ENCODE data around the gene ZCCHC8.

The ZCCHC8 gene

DNA sequence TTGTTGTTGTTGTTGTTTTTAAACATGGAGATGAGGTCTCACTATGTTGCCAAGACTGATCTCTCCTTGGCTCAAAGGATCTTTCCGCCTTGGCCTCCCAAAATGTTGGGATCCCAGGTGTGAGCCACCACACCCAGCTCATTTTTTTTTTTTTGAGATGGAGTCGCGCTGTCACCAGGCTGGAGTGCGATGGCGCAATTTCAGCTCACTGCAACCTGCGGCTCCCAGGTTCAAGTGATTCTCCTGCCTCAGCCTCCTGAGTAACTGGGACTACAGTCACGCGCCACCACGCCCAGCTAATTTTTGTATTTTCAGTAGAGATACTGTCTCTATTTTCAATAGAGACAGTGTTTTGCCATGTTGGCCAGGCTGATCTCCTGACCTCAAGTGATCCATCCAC lies 73.3 kb downstream of the ZCCHC8 start:
- no peak for DNase-seq (ENCODE audit: low read depth in 2 of 2)

DNA sequence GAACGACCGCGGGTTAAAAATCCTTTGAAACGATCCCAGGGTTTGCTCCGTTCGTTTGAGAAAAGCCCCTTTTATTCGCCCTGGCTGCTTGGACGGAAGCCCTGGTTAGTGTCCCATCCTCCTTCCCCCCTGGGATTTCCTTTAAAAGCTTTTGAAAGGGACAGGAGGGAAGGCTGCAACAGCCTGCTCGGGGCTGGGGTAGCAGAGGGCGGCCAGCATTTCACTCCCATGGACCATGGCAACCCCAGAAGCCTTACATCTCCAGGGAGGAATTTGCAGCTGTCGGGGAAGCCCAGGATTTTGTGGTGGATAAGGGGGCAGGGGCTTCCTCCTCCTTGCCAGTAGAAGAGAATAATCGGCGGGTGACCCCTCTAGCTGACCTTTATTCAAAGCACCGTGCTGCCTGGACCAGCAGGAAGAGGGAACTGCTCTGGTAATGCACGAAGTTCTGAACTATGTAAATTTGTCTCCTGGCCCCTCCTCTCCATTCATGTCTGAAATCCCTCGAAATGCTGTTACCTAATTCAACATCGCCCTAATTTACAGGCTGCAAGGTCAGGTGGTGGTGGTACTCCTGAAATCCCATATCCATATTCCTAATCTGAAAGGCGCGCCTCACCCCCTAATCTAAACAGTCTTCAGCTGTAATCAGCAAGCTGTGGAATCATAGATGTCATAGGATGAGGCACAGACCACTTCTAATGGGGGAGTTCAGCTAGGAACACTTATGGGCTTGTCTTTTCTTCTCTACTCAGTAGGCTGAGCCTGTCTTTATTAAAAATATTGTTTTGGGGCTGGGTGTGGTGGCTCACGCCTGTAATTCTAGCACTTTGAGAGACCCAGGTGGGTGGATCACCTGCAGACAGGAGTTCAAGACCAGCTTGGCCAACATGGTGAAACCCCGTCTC lies 77.2 kb downstream of the ZCCHC8 start:
- DNase-seq (ENCODE audit: low read depth in 2 of 2): no peak

DNA sequence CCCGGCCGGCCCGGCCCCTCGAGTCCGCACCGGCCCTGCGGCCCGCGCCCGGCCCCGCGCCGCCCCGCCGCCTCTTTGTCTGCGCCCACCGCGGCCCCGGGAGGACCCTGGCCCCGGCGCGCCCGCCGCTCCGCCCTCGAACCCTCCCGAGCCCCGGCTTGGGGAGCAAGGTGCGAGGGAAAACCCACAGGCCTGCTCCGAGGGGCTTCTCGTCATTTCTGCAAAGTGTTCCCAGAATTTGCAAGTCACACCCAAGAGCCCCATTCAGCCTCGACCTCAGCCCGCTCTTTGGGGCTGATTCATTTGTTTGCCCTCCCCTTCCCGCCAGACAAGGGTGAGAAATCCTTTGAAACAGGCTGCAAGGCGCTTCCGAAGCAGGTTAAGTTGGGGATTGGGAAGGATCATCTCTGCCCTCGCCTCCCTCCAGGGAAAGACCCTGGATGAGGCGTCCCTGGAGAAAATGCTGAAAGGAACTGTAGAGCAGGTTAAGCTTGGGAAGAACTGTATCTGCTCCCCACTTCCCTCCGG lies 77.9 kb downstream of the ZCCHC8 start:
- DNase-seq (ENCODE audit: low read depth in 2 of 2): no peak

DNA sequence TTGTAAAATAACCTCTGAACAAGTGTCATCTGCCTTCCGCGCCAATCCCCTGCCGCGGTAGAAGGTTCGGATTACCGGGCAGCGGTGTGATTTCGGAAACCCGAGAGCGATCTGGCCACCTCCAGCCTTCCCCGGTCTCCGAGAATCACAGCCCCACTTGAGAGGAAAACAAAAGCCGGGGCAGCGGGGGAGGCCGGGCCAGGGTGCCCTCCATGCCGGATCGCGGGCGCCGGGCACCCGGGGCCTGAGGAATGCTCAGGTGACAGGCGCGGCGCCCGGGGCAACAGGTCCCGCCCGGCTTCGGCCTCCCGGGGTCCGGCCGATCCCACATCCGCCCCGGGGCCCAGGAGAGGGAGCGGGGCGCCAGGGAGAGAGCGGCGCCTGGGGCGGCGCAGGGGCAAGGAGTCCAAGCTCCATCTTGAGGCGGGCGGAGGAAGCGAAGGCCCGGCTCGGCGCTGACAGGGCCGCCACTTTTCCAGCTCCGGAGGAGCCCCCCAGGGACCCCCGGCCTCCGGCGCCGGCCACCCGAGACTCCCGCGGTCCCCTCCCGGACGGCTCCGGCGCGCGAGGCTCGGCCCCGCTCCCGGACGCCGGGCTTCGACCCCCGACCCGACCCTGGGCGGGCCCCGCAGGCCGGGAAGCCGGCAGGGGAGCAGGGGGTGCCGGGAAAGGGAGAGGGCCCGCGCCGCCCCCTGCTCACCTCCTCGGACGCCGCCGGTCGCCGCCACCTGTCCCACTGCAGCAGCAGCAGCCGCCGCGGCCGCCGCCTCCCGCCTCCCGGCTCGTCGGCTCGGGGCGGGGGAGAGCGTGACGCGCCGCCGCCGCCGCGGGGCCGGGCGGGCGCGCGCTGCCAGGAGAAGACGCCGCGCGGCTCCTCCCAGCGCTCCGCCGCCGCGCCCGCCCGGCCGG lies 78.7 kb downstream of the ZCCHC8 start, which contains the start of gene CLIP1:
Gene CLIP1 (minus strand): TSS at position 849 of the 909 bp plus-strand sequence. CDS start 42,217 bp downstream, outside the sequence.
- DNase-seq (ENCODE audit: low read depth in 2 of 2): peak; percentile 13 to 36

All from activated CD8-positive, alpha-beta memory T cell treated with anti-CD3 and anti-CD28 coated beads for 4 hours (primary cell).